NCI-H446 (cell line): Measurements from ENCODE around the gene CYP2R1.
A peak's percentile ranks its signal among the peaks of the same experiment; 100 is the strongest.
"Not testable (repeated sequence)": the region's sequence is repeated elsewhere in the genome, so short reads cannot be mapped to it uniquely, and the experiment has no call there.

Experiments
- DNase-seq, 2 experiments: peaks; one replicate each; lab custom pipeline; 2025; lab: John Stamatoyannopoulos, UW

Gene CYP2R1

GRCh38 chr11:14892577-14892976, 546 bp upstream of the CYP2R1 start:
- no peak for DNase-seq

DNA sequence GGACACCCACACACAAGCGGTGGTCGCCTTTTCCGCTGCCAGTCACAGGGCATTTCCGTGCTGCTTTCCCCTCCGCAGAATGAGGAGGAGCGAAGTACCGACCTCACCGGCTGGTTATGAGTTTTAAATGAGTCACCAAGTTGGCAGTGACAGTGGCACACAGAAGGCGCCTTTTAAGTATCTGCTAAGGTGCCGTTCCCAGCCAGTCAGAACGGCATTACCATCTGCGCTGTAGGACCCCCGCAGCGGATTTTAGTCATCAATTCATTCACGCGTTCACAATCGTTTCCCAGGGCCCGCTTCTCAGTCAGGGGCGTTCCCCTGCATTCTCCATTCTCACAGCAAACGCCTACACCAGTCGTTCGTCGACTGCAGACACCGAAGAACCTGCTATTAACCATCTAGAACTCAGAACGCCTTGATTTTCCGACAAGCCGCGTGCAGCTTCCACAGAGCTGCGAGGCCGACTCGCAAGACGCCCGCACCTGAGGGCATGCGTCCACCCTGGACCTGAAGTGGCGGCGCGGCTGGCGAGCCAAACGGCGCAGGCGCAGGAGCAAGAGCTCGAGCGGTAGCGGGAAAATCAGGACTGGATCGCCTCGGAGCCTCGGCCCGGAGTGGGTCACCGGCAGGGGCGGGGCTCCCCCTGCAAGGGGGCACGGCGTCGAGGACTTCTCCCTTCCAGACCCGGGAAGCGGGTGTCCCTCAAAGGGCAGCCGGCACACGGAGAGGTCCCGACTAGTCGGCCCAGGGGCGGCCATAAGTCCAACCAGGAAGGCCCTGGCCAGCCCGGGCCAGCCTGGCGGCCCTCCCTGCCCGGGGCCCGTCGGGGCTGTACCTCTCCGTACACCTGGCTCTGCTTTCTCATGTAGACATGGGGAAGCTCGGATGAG, 642 bp downstream of the CYP2R1 start:
- peak; percentile 91 to 96 for DNase-seq

DNA sequence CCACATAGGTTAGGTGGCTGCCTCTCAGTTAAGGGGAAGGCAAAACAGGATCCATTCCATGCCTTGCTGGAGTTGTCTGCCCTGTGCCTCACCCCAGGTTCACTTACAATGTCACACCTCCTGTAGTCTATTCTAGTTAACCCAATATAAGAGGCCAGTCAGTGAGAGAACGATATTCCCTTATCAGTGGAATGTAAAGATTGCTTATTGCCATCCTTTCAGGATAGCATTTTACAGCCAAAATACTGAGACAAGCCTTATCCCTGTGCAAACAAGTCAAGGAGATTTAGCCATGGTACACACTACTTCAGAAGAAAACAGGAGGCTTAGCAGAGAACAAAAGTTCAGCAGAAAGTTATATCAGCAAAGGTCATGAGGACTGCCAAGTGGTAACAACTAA, 5.5 kb downstream of the CYP2R1 start:
- no peak for DNase-seq

DNA sequence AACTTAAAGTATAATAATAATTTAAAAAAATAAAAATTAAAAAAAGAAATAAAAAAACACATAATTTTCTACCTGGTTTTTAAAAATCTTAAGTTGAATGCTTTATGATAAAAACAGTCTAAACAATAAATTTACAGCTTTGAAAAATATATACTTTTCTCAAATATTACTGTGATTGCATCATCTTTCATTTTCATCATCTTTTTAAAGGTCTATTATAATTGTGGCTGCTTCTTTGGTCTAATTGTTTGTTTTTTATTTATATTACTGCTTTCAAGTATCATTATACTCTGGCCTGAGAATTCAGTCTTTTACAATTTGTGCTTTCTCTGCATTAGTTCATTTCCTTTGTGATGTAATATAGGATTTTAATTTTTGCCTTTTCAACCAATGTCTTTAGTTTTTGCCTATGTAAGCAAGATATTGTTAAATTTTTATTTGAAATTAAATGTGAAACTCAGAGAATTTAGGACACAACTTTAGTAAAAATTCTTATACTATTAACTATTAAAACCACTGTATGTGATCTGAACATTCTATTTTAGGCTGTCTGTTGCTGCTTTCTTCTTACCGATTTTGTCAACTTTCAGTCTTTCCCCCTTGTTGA, 7.3 kb downstream of the CYP2R1 start:
- DNase-seq = no peak

GRCh38 chr11:14883683-14884082, 8.3 kb downstream of the CYP2R1 start:
- DNase-seq = not testable (repeated sequence)

- DNase-seq = no peak
Measured at GRCh38 chr11:14882196-14882595, 9.8 kb downstream of the CYP2R1 start.

GRCh38 chr11:14881576-14882193, 10.3 kb downstream of the CYP2R1 start:
- peak in 1 of 2 experiments; percentile 52 for DNase-seq

DNA sequence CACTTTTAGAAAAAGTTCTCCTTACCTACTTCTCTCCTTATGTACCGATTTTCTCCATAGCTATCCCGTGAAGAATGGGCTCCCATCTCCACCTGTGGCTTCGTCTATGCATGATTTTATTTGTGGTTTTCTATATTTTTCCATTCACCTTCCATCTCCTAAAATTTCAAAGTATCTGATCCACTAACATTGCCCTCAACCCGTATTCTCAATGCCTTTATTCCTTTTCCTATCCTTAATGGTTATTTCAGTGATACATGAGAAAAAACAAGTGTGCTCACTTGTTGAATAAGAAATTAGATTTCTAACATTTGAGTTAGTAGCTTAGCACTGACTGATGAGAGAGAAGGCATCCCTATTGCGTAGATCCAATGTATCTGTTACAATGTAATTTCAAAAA, 16.9 kb downstream of the CYP2R1 start:
- no peak for DNase-seq

DNA sequence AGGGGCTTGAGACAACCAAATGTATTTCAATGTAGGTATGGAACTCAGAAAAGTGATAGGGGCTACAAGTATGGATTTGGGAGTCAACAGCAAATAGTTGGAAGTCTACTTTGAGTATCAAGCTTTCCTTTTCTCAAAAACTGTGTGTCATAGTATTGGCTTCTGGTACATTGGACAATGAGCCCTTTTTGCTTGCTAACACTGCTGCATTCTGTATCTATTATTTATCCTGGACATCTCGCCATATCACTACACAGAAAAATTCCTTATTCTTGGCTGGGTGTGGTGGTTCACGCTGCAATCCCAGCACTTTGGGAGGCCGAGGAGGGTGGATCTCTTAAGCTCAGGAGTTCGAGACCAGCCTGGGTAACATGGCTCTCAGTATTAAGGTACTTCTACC, 18.4 kb downstream of the CYP2R1 start:
- DNase-seq = no peak

GRCh38 chr11:14872032-14872431, 20.0 kb downstream of the CYP2R1 start:
- DNase-seq = no peak

- DNase-seq = not testable (repeated sequence)
Measured at GRCh38 chr11:14863775-14864174, 28.3 kb downstream of the CYP2R1 start.

DNA sequence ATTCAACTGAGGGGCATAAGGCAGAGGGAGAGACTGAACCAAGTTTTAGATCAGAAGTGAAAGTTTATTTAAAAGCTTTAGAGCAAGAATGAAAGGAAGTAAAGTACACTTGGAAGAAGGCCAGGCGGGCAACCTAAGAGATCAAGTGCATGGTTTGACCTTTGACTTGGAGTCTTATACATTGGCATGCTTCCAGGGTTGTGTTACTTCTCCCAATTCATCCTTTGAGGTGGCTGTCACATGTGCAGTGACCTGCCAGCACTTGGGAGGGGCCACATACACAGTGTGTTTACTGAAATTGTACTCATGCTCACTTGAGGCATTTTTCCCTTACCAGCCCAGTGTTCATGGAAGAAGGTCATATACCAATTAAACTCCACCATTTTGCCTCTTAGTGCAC, 30.4 kb downstream of the CYP2R1 start:
- no peak for DNase-seq

GRCh38 chr11:14860511-14860910, 31.5 kb downstream of the CYP2R1 start:
- DNase-seq = no peak

- no peak for DNase-seq
Measured at GRCh38 chr11:14858404-14858803, 33.6 kb downstream of the CYP2R1 start.

DNA sequence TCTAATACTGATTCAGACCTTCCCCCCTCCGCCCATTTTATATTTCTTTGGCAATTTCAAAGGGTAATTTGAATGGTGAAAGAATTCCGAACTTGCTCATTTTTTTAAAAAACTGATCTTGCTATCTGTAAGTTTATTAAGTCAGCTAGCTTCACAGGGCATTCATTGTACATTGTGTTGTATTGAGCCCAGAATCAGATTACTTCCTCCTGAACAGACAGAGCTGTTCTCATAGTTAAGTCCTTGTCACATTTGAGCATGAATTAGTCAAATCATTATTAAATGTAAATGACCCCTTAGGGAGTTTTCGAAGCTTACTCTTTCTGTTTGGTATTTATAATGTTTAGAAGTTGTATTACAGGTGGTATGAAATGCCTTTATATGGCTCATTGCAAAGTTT, 34.4 kb downstream of the CYP2R1 start:
- no peak for DNase-seq

- DNase-seq = no peak
Measured at GRCh38 chr11:14855890-14856289, 36.1 kb downstream of the CYP2R1 start.

DNA sequence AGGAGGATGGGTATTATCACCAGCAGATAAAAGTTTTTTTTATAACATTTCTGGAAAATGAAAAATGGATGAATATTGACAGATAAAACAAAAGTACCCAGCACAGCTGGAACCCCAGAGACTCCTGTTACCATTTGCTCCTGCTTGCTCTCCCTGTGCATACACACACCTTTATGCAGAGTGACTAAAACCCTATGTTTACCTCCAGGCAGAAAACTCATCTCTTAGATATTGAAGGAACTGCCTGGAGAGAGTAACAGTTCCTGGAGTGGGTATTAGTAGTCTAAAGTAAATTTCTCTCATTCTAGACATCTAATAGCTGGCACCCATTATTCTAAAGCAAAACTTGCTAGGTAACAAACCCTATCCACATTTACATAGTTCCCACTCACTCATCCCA, 38.0 kb downstream of the CYP2R1 start:
- no peak for DNase-seq

- DNase-seq = no peak
Measured at GRCh38 chr11:14852571-14853177, 39.4 kb downstream of the CYP2R1 start.

DNA sequence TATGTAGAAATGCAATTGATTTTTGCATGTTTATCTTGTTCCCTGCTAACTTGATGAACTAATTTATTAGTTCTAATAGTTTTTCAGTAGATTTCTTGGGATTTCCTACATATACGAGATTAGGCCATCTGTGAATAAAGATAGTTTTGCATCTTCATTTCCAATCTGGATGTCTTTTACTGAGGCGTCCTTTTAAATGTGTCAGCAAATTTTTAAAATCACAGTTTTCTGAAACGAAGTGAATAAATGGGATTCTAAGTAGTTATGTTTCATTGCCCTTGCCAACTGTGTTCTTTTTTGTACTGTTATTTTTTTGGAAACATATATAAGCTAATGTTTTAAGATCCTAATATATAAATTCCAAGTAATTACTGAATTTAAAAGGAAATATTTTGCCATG, 50.0 kb downstream of the CYP2R1 start:
- DNase-seq = no peak

DNA sequence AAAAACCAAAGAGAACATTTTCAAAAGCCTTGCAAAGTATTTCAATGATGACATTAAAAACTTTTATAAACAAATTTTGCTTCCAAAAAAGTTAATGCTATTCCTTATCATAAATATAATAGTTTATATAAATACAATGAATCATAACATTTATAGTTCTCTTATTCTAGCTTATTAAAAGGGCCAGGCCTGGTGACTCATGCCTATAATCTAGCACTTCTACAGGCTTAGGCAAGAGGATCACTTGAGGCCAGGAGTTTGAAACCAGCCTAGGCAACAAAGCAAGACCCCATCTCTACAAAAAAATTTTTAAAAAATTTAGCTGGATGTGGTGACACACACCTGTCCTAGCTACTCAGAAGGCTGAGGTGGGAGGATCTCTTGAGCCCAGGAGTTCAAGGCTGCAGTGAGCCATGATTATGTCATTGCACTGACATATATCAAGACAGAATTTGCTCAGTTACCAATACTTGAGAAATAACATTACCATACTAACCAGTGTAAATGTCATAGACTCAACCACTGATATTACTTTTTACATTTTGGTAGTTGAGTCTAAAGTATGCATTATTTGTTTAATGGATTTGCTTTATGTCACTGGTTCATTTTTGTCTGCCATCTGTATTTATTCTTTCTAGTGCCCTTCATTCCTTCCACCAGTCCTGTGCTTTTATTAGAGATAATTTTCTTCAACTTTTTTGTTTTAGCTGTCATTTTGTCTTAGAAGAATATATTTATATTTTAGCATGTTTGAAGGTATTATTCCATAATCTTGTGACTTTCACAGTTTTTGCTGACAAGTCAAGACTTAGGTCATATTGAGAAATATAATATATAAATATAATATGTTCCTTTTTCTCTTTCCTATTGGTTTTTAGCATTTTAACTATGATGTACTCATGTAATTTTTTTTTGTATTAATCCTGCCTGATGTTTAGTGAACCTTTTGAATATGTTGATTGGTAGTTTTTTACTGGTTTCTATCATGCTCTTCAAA, 56.2 kb downstream of the CYP2R1 start:
- DNase-seq = no peak
